NOMO-1 treated with dmso at 0.1 percent for 144 hours (cell line): ENCODE results near the gene DSG3.

Source experiments
- DNase-seq: peaks from one replicate; lab custom pipeline; 2025; ENCODE audit not compliant: unreplicated experiment; lab: John Stamatoyannopoulos, UW

DSG3 gene

DNA sequence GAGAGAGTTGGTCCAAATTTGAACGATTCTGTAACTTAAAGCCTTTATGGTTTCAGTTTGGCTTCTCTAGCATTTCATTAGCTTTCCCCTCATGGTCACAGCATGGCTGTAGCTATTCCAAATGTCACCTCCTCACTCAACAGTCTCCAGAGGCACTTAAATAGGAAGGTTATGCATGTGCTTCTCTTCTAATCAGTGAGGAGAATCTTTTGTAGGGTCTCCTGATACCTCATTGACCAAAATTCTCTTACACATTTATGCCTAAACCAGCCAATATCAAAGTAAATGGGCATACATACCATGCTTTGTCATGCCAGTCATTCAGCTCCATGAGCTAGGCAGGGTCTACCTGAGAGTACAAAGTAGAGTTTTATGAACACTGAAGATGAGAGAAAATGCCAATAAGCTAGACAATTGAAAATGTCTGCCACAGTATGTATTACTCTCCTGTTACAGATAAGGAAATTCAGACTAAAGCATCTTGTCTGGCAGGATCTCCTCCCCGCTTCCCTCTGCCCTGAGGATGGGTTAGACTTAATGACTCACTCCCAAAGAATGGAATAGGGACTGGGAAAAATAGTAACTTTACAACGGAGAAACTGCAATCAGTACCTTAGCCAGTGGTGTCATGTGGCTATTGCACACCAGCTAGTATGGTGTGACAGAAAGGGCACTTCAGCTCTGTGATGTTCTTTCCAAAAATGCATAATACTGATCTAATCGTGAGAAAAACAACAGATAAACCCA is 65.8 kb downstream of the DSG3 start:
- DNase-seq = no peak

DNA sequence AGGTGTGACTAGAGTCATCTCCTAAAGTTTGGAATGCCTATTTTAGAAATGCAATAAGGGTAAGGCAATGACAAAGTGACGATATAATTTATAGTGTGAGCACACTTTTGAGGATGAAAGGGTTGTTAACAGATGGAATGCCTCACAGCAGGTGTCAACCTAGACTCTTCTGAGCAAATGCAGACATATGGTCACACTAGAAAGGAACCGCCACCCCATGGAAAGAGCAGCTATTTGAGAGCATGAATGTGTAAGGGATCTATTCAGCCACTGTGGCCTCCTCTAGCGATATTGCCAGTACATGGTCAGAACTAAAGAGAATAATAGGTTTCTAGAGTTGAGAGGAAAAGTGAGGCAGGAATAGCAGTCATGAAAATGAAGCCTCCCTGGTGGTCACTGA is 68.9 kb downstream of the DSG3 start:
- no peak for DNase-seq

DNA sequence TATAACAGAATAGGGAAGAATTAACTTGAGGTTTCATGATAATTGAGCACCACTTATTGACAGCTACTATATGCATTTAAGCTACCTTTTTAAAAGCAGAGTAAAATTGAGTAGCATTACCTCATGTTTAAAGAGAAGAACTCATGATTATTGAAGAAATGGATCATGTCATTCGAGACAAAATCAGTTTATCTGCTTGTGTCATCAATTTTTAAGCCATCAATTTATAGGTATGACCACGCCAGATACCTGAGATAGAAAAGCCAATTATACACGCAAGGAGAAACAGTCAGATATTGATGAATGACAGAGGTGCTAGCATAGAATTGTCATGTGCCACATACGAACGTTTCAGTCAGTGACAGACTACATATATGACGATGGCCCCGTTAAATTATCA is 78.8 kb downstream of the DSG3 start:
- DNase-seq = no peak
